GM23248 (cell line): ENCODE measurements around the gene PEAR1. TPM values are rescaled to one million over a fixed set of nuclear protein-coding genes. Genes with fewer than 3 reads are reported as not detected.

Experiments
- DNase-seq: peaks from one replicate; pipeline ENCODE4 v3.0.0-alpha.2; 2015
- H2AFZ ChIP-seq: fragments of 200-600 bp; sonication (generic); 2 replicates; pipeline ENCODE4 v1.6.1; 2016; ENCODE audit warnings: antibody characterized with exemption
- H3F3A ChIP-seq: fragments of 200-600 bp; sonication (generic); 2 replicates; pipeline ENCODE4 v1.6.1; 2016; ENCODE audit warnings: mild to moderate bottlenecking, antibody characterized with exemption, mixed run types; ENCODE audit not compliant: insufficient read depth
- H3K27ac ChIP-seq: fragments of 200-600 bp; sonication (generic); 2 replicates; pipeline ENCODE4 v1.5.1; 2016; ENCODE audit warnings: mild to moderate bottlenecking
- H3K27me3 ChIP-seq: fragments of 200-600 bp; sonication (generic); replicated peaks from 2 replicates; pipeline ENCODE4 v1.6.1; 2016; ENCODE audit warnings: mild to moderate bottlenecking; ENCODE audit not compliant: insufficient read depth
- H3K36me3 ChIP-seq: fragments of 200-600 bp; sonication (generic); 2 replicates; pipeline ENCODE4 v1.6.1; 2016; ENCODE audit warnings: low read depth, mild to moderate bottlenecking
- H3K4me1 ChIP-seq: fragments of 200-600 bp; sonication (generic); 2 replicates; pipeline ENCODE4 v1.6.1; 2016; ENCODE audit warnings: mild to moderate bottlenecking; ENCODE audit not compliant: insufficient read depth
- H3K4me2 ChIP-seq: fragments of 200-600 bp; sonication (generic); one replicate; pipeline ENCODE4 v1.6.1; 2016; ENCODE audit warnings: mild to moderate bottlenecking; ENCODE audit not compliant: unreplicated experiment
- H3K4me3 ChIP-seq: fragments of 200-600 bp; sonication (generic); 2 replicates; pipeline ENCODE4 v1.5.1; 2016; ENCODE audit warnings: mild to moderate bottlenecking
- H3K79me2 ChIP-seq: fragments of 200-600 bp; sonication (generic); 2 replicates; pipeline ENCODE4 v1.6.1; 2016; ENCODE audit warnings: mild to moderate bottlenecking; ENCODE audit not compliant: insufficient read depth
- H3K9ac ChIP-seq: fragments of 200-600 bp; sonication (generic); 2 replicates; pipeline ENCODE4 v1.6.1; 2016; ENCODE audit warnings: mild to moderate bottlenecking
- H3K9me2 ChIP-seq: fragments of 200-600 bp; sonication (generic); 2 replicates; pipeline ENCODE4 v1.6.1; 2016; ENCODE audit warnings: mixed run types, mild to moderate bottlenecking, moderate library complexity; ENCODE audit not compliant: insufficient read depth
- H3K9me3 ChIP-seq: fragments of 200-600 bp; sonication (generic); one replicate; pipeline ENCODE4 v1.6.1; 2017; ENCODE audit warnings: low read depth
- H4K20me1 ChIP-seq: fragments of 200-600 bp; sonication (generic); 2 replicates; pipeline ENCODE4 v1.6.0; 2016; ENCODE audit not compliant: insufficient read depth
- EZH2 ChIP-seq: fragments of 200-600 bp; sonication (generic); IDR thresholded peaks from 2 replicates; pipeline ENCODE4 v1.6.1; 2018; ENCODE audit warnings: antibody characterized with exemption, mild to moderate bottlenecking; ENCODE audit not compliant: insufficient read depth, poor library complexity, severe bottlenecking
- EZH2phosphoT487 ChIP-seq: fragments of 200-600 bp; sonication (generic); IDR thresholded peaks from 2 replicates; pipeline ENCODE4 v1.6.1; 2018; ENCODE audit warnings: antibody characterized with exemption, moderate library complexity, mild to moderate bottlenecking, low read depth; ENCODE audit not compliant: insufficient read depth
- WGBS, 2 experiments: methylation state at CpG; one replicate each; pipeline ENCODE4 v1.1.6; 2015 to 2017; ENCODE audit warnings: low lambda C conversion rate in 2 of 2, low coverage in 1 of 2; ENCODE audit errors: missing lambda C conversion rate in 2 of 2; 5-methylcytosine and 5-hydroxymethylcytosine counted together
- in situ Hi-C: fragments of 300-500 bp; cut with MboI; formaldehyde crosslinking; loops from 2 replicates; pipeline ENCODE4 v1.15.0; 2020
- polyA plus RNA-seq: library from polyadenylated mRNA; unstranded; fragments of >200 nt; fragmentation: Nextera tagmentation; extraction: Ambion mirVana; gene quantifications from 2 replicates; pipeline ENCODE4 v1.2.1, GENCODE V29; 2016
- total RNA-seq: library from RNA; depleted of rRNA; stranded (reverse); fragments of >200 nt; shearing (Covaris generic); gene quantifications from 2 replicates; pipeline ENCODE4 v1.2.3, GENCODE V29; 2014

PEAR1 gene
- total and polyA plus RNA-seq, 2 experiments from 2014 or later: 1.2 to 2.2 TPM

GRCh38 chr1:156941675-156942074 lies 48.2 kb downstream of the PEAR1 start:
- Histone ChIP-seq H3F3A (no peaks in the 10 kb centered on the region), H3K27me3 (no peaks in the 10 kb centered on the region), H3K27ac (no peak overlapping the region), H4K20me1 (no peaks in the 10 kb centered on the region), H3K4me2 (no peak overlapping the region), H2AFZ (no peak overlapping the region), H3K4me3 (no peak overlapping the region), H3K36me3 (peaks cover 11% of the 10 kb centered on the region; the same call in 1 of the 2 replicates), H3K9me2 (no peaks in the 10 kb centered on the region), H3K9ac (no peak overlapping the region), H3K4me1 (no peaks in the 10 kb centered on the region), H3K79me2 (no peaks in the 10 kb centered on the region), H3K9me3 (no peaks in the 10 kb centered on the region)
- TF ChIP-seq EZH2: no peak
- TF ChIP-seq EZH2phosphoT487: no peak
- no peak for DNase-seq
- WGBS, 2 experiments: 90 to 92% methylated on average over 10 of the region's 10 CpGs
- in situ Hi-C loops: no loop called here

- Histone ChIP-seq H3K36me3 (peaks cover 16% of the 10 kb centered on the region; the same call in 1 of the 2 replicates), H3K9me3 (no peaks in the 10 kb centered on the region), H3K9me2 (no peaks in the 10 kb centered on the region), H3F3A (no peaks in the 10 kb centered on the region), H3K27ac (no peak overlapping the region), H2AFZ (no peak overlapping the region), H3K4me3 (no peak overlapping the region), H3K9ac (no peak overlapping the region), H4K20me1 (no peaks in the 10 kb centered on the region), H3K4me2 (no peak overlapping the region), H3K79me2 (no peaks in the 10 kb centered on the region), H3K4me1 (no peaks in the 10 kb centered on the region), H3K27me3 (no peaks in the 10 kb centered on the region)
- in situ Hi-C loops: no loop called here
- 81 to 87% methylated on average over 3 of the region's 3 CpGs for WGBS, 2 experiments
- TF ChIP-seq EZH2 (no peak), EZH2phosphoT487 (no peak)
- DNase-seq: no peak
These were observed 48.7 kb downstream of the PEAR1 start for GRCh38 chr1:156942176-156942575.

- H3K36me3 ChIP-seq: peaks cover 16% of the 10 kb centered on the region; the same call in 1 of the 2 replicates
- in situ Hi-C loops: no loop called here
These were observed 49.1 kb downstream of the PEAR1 start for GRCh38 chr1:156942576-156942975.

GRCh38 chr1:156943756-156944155 lies 50.2 kb downstream of the PEAR1 start:
- Histone ChIP-seq H4K20me1 (no peaks in the 10 kb centered on the region), H3K4me2 (no peak overlapping the region), H3K27ac (no peak overlapping the region), H3K9me3 (no peaks in the 10 kb centered on the region), H3F3A (no peaks in the 10 kb centered on the region), H3K4me3 (no peak overlapping the region), H3K9ac (no peak overlapping the region), H3K4me1 (no peaks in the 10 kb centered on the region), H3K79me2 (no peaks in the 10 kb centered on the region), H3K27me3 (no peaks in the 10 kb centered on the region), H2AFZ (no peak overlapping the region), H3K36me3 (peaks cover 16% of the 10 kb centered on the region; the same call in 1 of the 2 replicates), H3K9me2 (no peaks in the 10 kb centered on the region)
- DNase-seq: no peak
- WGBS, 2 experiments: 71 to 83% methylated on average over 3 of the region's 3 CpGs
- in situ Hi-C loops: no loop called here
- TF ChIP-seq EZH2 (no peak), EZH2phosphoT487 (no peak)

More at GRCh38 chr1:156942576-156942975, 49.1 kb downstream of the PEAR1 start:
- H3K4me1 ChIP-seq: no peaks in the 10 kb centered on the region
- H3K79me2 ChIP-seq: no peaks in the 10 kb centered on the region
- H3K4me2 ChIP-seq: no peak overlapping the region
- no peak overlapping the region for H3K9ac ChIP-seq
- H3K9me2 ChIP-seq: no peaks in the 10 kb centered on the region
- no peaks in the 10 kb centered on the region for H3F3A ChIP-seq
- H3K27ac ChIP-seq: no peak overlapping the region
- H3K9me3 ChIP-seq: no peaks in the 10 kb centered on the region
- no peaks in the 10 kb centered on the region for H3K27me3 ChIP-seq
- no peaks in the 10 kb centered on the region for H4K20me1 ChIP-seq
- DNase-seq: no peak
- TF ChIP-seq EZH2 (no peak), EZH2phosphoT487 (no peak)
- H2AFZ ChIP-seq: no peak overlapping the region
- WGBS, 2 experiments: 90 to 94% methylated on average over 7 of the region's 7 CpGs
- H3K4me3 ChIP-seq: no peak overlapping the region

- Histone ChIP-seq H2AFZ (no peak overlapping the region), H3K9ac (no peak overlapping the region), H3K79me2 (no peaks in the 10 kb centered on the region), H3K9me3 (no peaks in the 10 kb centered on the region), H3K4me3 (no peak overlapping the region), H3K9me2 (no peaks in the 10 kb centered on the region), H3K27me3 (no peaks in the 10 kb centered on the region), H3F3A (no peaks in the 10 kb centered on the region), H4K20me1 (no peaks in the 10 kb centered on the region), H3K36me3 (peaks cover 16% of the 10 kb centered on the region; the same call in 1 of the 2 replicates), H3K27ac (no peak overlapping the region), H3K4me2 (no peak overlapping the region), H3K4me1 (no peaks in the 10 kb centered on the region)
- in situ Hi-C loops: no loop called here
- TF ChIP-seq EZH2: no peak
- TF ChIP-seq EZH2phosphoT487: no peak
- 100% methylated on average over 1 of the region's 1 CpG for WGBS, 2 experiments
- no peak for DNase-seq
These were observed 50.8 kb downstream of the PEAR1 start for GRCh38 chr1:156944268-156944667.
